Stomach (tissue), 9 donors: ENCODE data around the gene IL4R. TPM values are rescaled to one million over a fixed set of nuclear protein-coding genes. Genes with fewer than 3 reads are reported as not detected.
A peak's percentile ranks its signal among the peaks of the same experiment; 100 is the strongest.

Source experiments
- DNase-seq, 2 donors: peaks; one replicate each; pipeline versions ENCODE4 v3.0.0 to v3.0.0-alpha.2; 2013 to 2019
- H3K27ac ChIP-seq, 5 donors: fragments of 200-600 bp in 4 of 5; sonication (generic) in 4 of 5; one replicate each; pipeline ENCODE4 v1.5.1; 2013 to 2019; ENCODE audit warnings: mild to moderate bottlenecking in 1 of 5, moderate library complexity in 1 of 5
- H3K27me3 ChIP-seq, 3 donors: fragments of 200-600 bp; sonication (generic); one replicate each; pipeline ENCODE4 v1.5.1; 2017 to 2019; ENCODE audit warnings: mixed run types in 1 of 3
- H3K36me3 ChIP-seq, 4 donors: fragments of 200-600 bp; sonication (generic); 1 replicate in 3 of 4; 2 replicates in 1 of 4; pipeline ENCODE4 v1.5.1; 2016 to 2019
- H3K4me1 ChIP-seq, 4 donors: fragments of 200-600 bp; sonication (generic); one replicate each; pipeline ENCODE4 v1.5.1; 2016 to 2019
- H3K4me3 ChIP-seq, 4 donors: fragments of 200-600 bp; sonication (generic) in 3 of 4; one replicate each; pipeline ENCODE4 v1.5.1; 2016 to 2019; ENCODE audit warnings: mild to moderate bottlenecking in 1 of 4
- H3K9me3 ChIP-seq, 4 donors: fragments of 200-600 bp; sonication (generic); one replicate each; pipeline ENCODE4 v1.5.1; 2016 to 2019
- EP300 ChIP-seq: sonication (generic); formaldehyde crosslinking; IDR thresholded peaks from one replicate; pipeline ENCODE4 v1.6.1; 2017; ENCODE audit warnings: antibody characterized with exemption
- POLR2A ChIP-seq, 4 donors: fragments of 450-650 bp; IDR thresholded peaks; one replicate each; pipeline ENCODE4 v1.6.1; 2016; ENCODE audit warnings: antibody characterized with exemption in 4 of 4, control low read depth in 2 of 4, mild to moderate bottlenecking in 1 of 4, moderate library complexity in 1 of 4
- POLR2AphosphoS5 ChIP-seq, 3 donors: sonication (generic); formaldehyde crosslinking; IDR thresholded peaks; one replicate each; pipeline ENCODE4 v1.6.1; 2016; ENCODE audit warnings: antibody characterized with exemption in 3 of 3
- WGBS, 5 donors: extraction: QIAGEN DNeasy Blood & Tissue Kit in 3 of 5; methylation state at CpG; one replicate each; pipeline versions ENCODE4 v1.1.5 to v1.1.7; 2013 to 2018; 5-methylcytosine and 5-hydroxymethylcytosine counted together
- intact Hi-C: fragments of 100-400 bp; cut with DNase I; formaldehyde crosslinking; loops from one replicate; pipeline ENCODE4 v1.15.1; 2023; ENCODE audit warnings: low total_unique reads
- polyA plus RNA-seq, 3 donors: library from polyadenylated mRNA; stranded (reverse); fragments of 200-250 nt; gene quantifications; one replicate each; pipeline ENCODE4 v1.2.3, GENCODE V29; 2013
- total RNA-seq, 5 donors: library from RNA; depleted of rRNA; stranded (reverse); fragments of >200 nt; gene quantifications; one replicate each; pipeline versions ENCODE4 v1.1.0 to v1.2.3, GENCODE V29; 2014 to 2016
- TF ChIP-seq, protein P1 (sequence below), 7 experiments: fragments of 450-650 bp in 4 of 7; fragments of 200-600 bp in 3 of 7; sonication (generic) in 3 of 7; IDR thresholded peaks; one replicate each; pipeline ENCODE4 v1.5.1; 2016 to 2019; ENCODE audit warnings: antibody characterized with exemption in 7 of 7, control low read depth in 2 of 7, mild to moderate bottlenecking in 1 of 7
- donor health status: healthy with polysubstance abuse.
- donor health status: Bipolar disorder and iron deficiency.
- donor health status: healthy.

IL4R gene
- total and polyA plus RNA-seq, 8 donors, result 17.4 to 120 (median 52.4) TPM

DNA sequence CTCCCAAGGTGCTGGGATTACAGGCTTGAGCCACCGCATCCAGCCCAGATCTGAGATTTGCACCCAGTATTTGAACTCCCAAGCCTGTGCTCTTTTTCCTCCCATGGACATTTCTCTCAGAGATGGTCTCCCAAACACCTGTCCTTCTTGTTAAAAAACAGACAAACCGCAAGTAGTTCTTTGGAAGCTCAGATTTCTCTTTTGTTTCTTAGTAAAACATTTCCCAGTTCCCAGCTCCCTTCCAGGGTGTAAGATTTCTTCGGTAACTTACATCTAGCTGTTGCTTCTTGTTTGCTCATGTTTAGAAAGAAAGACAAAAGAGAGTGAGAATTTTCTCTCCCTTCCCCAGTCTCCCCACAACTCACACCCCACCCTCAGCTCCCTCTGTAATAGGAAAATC is 36.2 kb downstream of the IL4R start:
- intact Hi-C loops, result no loop called here
- Histone ChIP-seq H3K4me3 (no peak overlapping the region), H3K36me3 (peaks cover 86 to 100% (median 100%) of the 10 kb centered on the region in 4 donors), H3K27ac (no peak overlapping the region), H3K4me1 (peaks cover 0 to 10% (median 3%) of the 10 kb centered on the region in 4 donors), H3K9me3 (no peaks in the 10 kb centered on the region), H3K27me3 (no peaks in the 10 kb centered on the region)
- WGBS, 5 donors, result 64 to 83% (median 80%) methylated on average over 3 of the region's 3 CpGs
- TF ChIP-seq EP300 (no peak), POLR2A (IDR thresholded peaks at IDR 0.05) (no peak), POLR2AphosphoS5 (IDR thresholded peaks at IDR 0.05) (no peak)
- TF ChIP-seq, protein P1, sequence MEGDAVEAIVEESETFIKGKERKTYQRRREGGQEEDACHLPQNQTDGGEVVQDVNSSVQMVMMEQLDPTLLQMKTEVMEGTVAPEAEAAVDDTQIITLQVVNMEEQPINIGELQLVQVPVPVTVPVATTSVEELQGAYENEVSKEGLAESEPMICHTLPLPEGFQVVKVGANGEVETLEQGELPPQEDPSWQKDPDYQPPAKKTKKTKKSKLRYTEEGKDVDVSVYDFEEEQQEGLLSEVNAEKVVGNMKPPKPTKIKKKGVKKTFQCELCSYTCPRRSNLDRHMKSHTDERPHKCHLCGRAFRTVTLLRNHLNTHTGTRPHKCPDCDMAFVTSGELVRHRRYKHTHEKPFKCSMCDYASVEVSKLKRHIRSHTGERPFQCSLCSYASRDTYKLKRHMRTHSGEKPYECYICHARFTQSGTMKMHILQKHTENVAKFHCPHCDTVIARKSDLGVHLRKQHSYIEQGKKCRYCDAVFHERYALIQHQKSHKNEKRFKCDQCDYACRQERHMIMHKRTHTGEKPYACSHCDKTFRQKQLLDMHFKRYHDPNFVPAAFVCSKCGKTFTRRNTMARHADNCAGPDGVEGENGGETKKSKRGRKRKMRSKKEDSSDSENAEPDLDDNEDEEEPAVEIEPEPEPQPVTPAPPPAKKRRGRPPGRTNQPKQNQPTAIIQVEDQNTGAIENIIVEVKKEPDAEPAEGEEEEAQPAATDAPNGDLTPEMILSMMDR (IDR thresholded peaks at IDR 0.05), result no peak
- DNase-seq, result no peak

DNA sequence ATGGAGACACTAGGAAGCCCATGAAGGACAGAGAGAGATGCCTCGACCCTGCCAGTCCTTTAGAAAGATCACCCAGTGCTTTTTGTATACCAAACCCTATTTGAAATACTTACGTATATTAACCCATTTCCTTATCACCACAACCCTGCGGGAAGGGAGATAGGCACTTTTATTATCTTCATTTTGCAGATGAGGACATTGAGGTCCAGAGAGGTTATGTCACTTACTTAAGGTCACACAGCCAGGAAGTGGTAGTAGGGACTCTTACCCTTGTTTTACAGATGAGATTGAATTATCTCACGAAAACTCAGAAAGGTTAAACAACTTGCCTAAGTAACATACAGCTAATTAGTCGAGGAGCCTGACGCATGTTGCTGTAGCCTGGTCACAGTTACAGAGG is 38.2 kb downstream of the IL4R start:
- intact Hi-C loops, result no loop called here
- no peaks in the 10 kb centered on the region for H3K9me3 ChIP-seq
- no peak overlapping the region for H3K4me3 ChIP-seq
- peaks cover 0 to 10% (median 3%) of the 10 kb centered on the region in 4 donors for H3K4me1 ChIP-seq
- no peak overlapping the region for H3K27ac ChIP-seq
- peaks cover 82 to 100% (median 100%) of the 10 kb centered on the region in 4 donors for H3K36me3 ChIP-seq
- TF ChIP-seq, protein P1 (IDR thresholded peaks at IDR 0.05), result no peak
- no peak for TF ChIP-seq POLR2A (IDR thresholded peaks at IDR 0.05)
- no peak for TF ChIP-seq EP300
- TF ChIP-seq POLR2AphosphoS5 (IDR thresholded peaks at IDR 0.05), result no peak
- WGBS, 5 donors, result 81 to 93% (median 90%) methylated on average over 6 of the region's 6 CpGs
- DNase-seq, result no peak
- no peaks in the 10 kb centered on the region for H3K27me3 ChIP-seq

DNA sequence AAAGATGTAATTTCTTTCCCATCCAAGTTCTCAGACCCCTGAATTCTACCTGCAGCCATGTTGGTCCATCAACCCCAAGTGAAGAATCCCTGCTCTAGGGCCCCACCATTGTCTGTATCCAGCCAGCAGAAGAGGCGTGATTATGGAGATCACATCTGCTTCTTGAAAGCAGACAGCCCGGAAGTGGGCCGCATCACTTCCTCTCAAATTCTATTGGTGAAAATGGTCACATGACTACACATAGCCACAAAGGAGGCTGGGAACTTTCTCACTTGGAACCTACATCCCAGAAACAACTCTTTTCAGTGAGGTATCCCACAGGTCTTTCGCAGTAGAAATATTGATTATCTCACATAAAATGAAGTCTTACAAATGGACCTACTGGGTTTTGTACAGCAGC is 40.1 kb downstream of the IL4R start:
- WGBS, 5 donors, result 87 to 96% (median 94%) methylated on average over 4 of the region's 4 CpGs

DNA sequence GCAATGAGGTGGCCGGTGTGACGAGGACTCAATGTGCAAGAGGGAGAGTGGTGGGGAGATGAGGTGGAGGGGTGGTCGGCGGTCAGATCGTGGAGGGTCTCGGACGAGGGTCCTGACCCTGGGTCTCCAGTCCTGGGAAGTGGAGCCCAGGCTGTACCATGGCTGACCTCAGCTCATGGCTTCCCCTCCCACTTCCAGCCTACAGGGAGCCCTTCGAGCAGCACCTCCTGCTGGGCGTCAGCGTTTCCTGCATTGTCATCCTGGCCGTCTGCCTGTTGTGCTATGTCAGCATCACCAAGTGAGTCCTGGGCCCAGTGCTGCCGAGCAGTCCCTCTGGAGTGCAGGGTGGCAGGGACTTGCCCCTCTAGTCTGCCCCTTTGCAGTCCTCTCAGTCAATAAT is 41.8 kb downstream of the IL4R start:
- intact Hi-C loops, result no loop called here
- no peaks in the 10 kb centered on the region for H3K27me3 ChIP-seq

More for the DNA sequence above, 40.1 kb downstream of the IL4R start:
- peaks cover 0 to 7% (median 0%) of the 10 kb centered on the region in 4 donors for H3K4me1 ChIP-seq
- no peak overlapping the region for H3K4me3 ChIP-seq
- no peaks in the 10 kb centered on the region for H3K27me3 ChIP-seq
- no peaks in the 10 kb centered on the region for H3K9me3 ChIP-seq
- no peak overlapping the region for H3K27ac ChIP-seq
- TF ChIP-seq EP300 (no peak), POLR2AphosphoS5 (IDR thresholded peaks at IDR 0.05) (no peak), POLR2A (IDR thresholded peaks at IDR 0.05) (no peak)
- TF ChIP-seq, protein P1 (IDR thresholded peaks at IDR 0.05), result no peak
- intact Hi-C loops, result no loop called here
- H3K36me3 ChIP-seq, result peaks cover 74 to 100% (median 100%) of the 10 kb centered on the region in 4 donors
- no peak for DNase-seq

More for the DNA sequence above, 41.8 kb downstream of the IL4R start:
- Histone ChIP-seq H3K27ac (no peak overlapping the region), H3K4me1 (peaks cover 0 to 7% (median 0%) of the 10 kb centered on the region in 4 donors), H3K9me3 (no peaks in the 10 kb centered on the region), H3K4me3 (no peak overlapping the region), H3K36me3 (peaks cover 79 to 100% (median 100%) of the 10 kb centered on the region in 4 donors)
- TF ChIP-seq EP300, result no peak
- TF ChIP-seq, protein P1 (IDR thresholded peaks at IDR 0.05), result peak in 2 of 7 experiments; percentile 14 to 27
- 71 to 86% (median 85%) methylated on average over 12 of the region's 12 CpGs for WGBS, 5 donors
- peak in 1 of 2 donors; percentile 33 for DNase-seq
